Measurements from ENCODE around the gene CACNA2D2.

GRCh38 chr3:50317300-50317699, 186.1 kb downstream of the CACNA2D2 start:
- no peak for TF ChIP-seq ARNT (IDR thresholded peaks at IDR 0.05)
- TF ChIP-seq, protein P1, sequence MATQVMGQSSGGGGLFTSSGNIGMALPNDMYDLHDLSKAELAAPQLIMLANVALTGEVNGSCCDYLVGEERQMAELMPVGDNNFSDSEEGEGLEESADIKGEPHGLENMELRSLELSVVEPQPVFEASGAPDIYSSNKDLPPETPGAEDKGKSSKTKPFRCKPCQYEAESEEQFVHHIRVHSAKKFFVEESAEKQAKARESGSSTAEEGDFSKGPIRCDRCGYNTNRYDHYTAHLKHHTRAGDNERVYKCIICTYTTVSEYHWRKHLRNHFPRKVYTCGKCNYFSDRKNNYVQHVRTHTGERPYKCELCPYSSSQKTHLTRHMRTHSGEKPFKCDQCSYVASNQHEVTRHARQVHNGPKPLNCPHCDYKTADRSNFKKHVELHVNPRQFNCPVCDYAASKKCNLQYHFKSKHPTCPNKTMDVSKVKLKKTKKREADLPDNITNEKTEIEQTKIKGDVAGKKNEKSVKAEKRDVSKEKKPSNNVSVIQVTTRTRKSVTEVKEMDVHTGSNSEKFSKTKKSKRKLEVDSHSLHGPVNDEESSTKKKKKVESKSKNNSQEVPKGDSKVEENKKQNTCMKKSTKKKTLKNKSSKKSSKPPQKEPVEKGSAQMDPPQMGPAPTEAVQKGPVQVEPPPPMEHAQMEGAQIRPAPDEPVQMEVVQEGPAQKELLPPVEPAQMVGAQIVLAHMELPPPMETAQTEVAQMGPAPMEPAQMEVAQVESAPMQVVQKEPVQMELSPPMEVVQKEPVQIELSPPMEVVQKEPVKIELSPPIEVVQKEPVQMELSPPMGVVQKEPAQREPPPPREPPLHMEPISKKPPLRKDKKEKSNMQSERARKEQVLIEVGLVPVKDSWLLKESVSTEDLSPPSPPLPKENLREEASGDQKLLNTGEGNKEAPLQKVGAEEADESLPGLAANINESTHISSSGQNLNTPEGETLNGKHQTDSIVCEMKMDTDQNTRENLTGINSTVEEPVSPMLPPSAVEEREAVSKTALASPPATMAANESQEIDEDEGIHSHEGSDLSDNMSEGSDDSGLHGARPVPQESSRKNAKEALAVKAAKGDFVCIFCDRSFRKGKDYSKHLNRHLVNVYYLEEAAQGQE (IDR thresholded peaks at IDR 0.05; ENCODE audit: borderline replicate concordance in 1 of 2, low read depth in 1 of 2, low read length in 2 of 2): no peak
- no peak for TF ChIP-seq SIN3B (IDR thresholded peaks at IDR 0.05; ENCODE audit: low read length)
- no peak for TF ChIP-seq CEBPB (IDR thresholded peaks at IDR 0.05; ENCODE audit: borderline replicate concordance, low read depth, low read length)
- no peak for TF ChIP-seq YEATS4 (CRISPR knock-in tag; IDR thresholded peaks at IDR 0.05; ENCODE audit: borderline replicate concordance)
- TF ChIP-seq RFX5 (IDR thresholded peaks at IDR 0.05; ENCODE audit: low read depth, low read length): no peak
- no peak for TF ChIP-seq U2AF2 (IDR thresholded peaks at IDR 0.05; ENCODE audit: low read depth, low read length)
- no peak for TF ChIP-seq CHD4 (IDR thresholded peaks at IDR 0.05; ENCODE audit: borderline replicate concordance, low read length)
- TF ChIP-seq KAT8 (CRISPR knock-in tag; IDR thresholded peaks at IDR 0.05): no peak
- TF ChIP-seq, protein P2, sequence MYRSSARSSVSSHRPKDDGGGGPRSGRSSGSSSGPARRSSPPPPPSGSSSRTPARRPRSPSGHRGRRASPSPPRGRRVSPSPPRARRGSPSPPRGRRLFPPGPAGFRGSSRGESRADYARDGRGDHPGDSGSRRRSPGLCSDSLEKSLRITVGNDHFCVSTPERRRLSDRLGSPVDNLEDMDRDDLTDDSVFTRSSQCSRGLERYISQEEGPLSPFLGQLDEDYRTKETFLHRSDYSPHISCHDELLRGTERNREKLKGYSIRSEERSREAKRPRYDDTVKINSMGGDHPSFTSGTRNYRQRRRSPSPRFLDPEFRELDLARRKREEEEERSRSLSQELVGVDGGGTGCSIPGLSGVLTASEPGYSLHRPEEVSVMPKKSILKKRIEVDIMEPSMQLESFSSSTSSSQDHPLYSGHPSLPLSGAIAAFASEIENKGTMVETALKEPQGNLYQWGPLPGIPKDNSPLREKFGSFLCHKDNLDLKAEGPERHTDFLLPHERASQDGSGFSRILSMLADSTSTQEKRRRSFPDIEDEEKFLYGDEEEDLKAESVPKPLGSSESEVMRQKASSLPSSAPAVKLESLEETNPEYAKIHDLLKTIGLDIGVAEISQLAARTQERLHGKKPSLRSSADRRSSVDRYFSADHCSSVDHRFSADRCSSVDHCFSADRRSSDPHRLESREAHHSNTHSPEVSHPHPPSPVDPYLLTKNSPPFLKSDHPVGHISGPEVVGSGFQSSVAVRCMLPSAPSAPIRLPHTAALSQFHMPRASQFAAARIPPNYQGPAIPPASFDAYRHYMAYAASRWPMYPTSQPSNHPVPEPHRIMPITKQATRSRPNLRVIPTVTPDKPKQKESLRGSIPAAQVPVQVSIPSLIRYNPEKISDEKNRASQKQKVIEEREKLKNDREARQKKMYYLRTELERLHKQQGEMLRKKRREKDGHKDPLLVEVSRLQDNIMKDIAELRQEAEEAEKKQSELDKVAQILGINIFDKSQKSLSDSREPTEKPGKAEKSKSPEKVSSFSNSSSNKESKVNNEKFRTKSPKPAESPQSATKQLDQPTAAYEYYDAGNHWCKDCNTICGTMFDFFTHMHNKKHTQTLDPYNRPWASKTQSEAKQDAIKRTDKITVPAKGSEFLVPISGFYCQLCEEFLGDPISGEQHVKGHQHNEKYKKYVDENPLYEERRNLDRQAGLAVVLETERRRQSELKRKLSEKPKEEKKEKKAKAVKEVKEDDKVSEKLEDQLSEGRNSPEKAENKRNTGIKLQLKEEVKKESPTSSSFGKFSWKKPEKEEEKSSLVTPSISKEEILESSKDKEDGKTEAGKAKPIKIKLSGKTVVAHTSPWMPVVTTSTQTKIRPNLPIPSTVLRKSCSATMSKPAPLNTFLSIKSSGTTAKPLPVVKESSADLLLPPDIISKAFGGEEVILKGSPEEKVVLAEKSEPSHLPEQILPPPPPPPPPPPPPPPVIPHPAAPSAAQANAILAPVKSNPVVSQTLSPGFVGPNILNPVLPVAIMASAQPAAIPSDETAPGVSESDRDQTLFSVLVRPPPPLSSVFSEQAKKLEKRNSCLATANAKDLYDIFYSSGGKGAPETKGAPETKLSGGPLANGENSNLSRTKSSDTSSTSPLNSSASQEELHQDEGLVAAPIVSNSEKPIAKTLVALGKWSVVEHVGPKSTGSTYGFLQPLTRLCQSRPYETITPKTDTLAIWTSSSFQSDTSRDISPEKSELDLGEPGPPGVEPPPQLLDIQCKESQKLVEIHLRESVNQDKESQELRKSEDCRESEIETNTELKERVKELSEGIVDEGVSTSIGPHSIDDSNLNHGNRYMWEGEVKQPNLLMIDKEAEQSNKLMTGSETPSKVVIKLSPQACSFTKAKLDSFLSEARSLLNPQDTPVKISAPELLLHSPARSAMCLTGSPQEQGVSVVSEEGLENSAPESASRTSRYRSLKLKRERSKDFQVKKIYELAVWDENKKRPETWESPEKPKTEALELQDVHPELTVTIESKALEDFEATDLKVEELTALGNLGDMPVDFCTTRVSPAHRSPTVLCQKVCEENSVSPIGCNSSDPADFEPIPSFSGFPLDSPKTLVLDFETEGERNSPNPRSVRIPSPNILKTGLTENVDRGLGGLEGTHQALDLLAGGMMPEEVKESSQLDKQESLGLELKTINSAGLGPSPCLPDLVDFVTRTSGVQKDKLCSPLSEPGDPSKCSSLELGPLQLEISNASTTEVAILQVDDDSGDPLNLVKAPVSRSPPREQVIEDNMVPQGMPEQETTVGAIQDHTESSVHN (CRISPR knock-in tag; IDR thresholded peaks at IDR 0.05): no peak
- no peak for TF ChIP-seq FOXA3 (CRISPR knock-in tag; IDR thresholded peaks at IDR 0.05)
- TF ChIP-seq SYNCRIP (IDR thresholded peaks at IDR 0.05; ENCODE audit: insufficient read depth, low read depth, low read length): no peak
- TF ChIP-seq ZNF232 (CRISPR knock-in tag; IDR thresholded peaks at IDR 0.05; ENCODE audit: borderline replicate concordance): no peak
- no peak for TF ChIP-seq HMG20A (CRISPR knock-in tag; IDR thresholded peaks at IDR 0.05; ENCODE audit: borderline replicate concordance)

All from HepG2 (cell line).